HL-60/S4 (cell line): ENCODE results near the gene OR2V1.
"Not testable (repeated sequence)": the region's sequence is repeated elsewhere in the genome, so short reads cannot be mapped to it uniquely, and the experiment has no call there.

Source experiments
- in situ Hi-C: fragments of 300-500 bp; cut with MboI; formaldehyde crosslinking; loops from 2 replicates; pipeline ENCODE4 v1.14.3; 2022; ENCODE audit warnings: low sequenced_read_pairs

OR2V1 gene

GRCh38 chr5:181160152-181160754, 29.3 kb upstream of the OR2V1 start:
- in situ Hi-C loops = no loop called here

DNA sequence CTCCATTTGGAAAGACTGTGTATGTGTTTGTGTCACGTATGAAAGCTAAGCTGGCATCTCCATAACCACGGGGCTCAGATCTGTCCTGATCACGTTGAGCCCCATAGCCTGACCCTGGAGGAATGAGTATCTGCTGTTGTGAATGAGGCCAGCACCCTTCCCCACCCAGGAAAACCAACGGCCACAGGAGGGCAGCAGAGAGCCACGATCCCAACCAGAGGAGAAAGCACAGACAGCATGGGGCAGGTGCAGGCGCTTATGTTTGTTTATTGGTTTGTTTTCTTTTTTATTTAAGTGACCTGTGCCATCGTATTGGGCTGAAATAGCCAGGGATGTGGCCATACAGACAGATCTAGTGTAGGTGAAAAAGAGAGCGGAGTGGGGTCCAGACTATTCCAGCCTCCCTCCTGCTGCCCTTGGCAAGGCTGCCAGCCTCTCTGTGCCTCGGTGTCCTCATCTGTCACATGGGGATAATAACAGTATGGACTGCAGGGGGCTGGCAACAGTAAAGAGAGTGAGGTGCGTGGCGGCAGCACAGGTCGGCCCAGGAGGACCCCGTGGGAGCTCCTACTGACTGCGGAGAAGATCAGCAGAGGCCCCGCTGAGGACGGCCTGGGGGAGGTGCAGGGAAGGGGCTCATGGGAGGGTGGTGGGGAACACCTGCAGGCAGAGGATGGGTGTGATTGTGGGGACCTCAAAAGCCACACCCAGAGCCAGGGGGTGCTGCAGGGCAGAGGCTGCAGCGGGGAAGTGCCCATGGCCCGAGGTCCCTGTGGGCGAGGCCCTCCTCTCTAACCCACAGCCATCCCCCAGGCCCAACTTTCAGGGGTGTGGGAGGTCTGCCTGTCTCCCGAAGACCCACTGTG, 28.6 kb upstream of the OR2V1 start:
- in situ Hi-C loops = no loop called here

GRCh38 chr5:181158869-181159268, 27.9 kb upstream of the OR2V1 start:
- in situ Hi-C loops = no loop called here

- in situ Hi-C loops = no loop called here
Measured at GRCh38 chr5:181156758-181157157, 25.8 kb upstream of the OR2V1 start.

DNA sequence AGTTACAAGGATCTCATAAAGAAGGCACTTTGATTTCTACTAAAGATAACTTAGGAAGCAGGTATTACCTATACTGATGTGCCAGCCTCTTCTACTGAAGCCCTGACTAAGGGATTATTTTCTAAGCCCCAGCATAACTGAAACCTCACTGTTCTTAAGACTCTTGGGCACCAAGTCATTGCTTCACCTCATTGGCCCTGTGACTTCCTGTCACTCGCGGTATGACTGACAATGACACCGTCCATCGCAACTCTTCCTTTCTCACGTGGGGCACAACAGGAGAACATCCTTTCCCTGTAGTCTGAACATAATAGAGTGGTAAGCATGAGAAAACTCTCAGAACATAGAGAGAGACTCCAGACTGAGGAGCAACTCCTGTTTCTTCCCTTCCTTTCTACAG, 22.8 kb upstream of the OR2V1 start:
- in situ Hi-C loops = no loop called here

DNA sequence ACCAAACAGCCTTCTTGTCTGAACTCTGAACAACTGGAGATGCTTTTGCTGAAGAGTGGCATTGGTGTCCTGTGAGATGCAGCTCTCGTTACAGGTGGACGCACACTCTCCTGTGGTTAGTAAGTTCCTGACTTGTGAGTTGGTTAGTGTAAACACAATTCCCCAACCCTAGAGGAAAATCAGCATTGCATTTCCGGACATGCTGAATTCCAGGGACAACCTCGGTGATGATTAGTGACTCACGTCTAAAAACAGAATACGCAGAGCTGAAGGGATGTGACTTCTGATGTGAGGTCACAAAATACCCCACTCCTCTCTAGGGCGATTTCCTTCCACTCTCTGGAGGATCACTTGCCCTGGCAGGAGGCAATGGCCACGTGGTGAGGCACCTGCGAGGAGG, 21.4 kb upstream of the OR2V1 start:
- in situ Hi-C loops = no loop called here

DNA sequence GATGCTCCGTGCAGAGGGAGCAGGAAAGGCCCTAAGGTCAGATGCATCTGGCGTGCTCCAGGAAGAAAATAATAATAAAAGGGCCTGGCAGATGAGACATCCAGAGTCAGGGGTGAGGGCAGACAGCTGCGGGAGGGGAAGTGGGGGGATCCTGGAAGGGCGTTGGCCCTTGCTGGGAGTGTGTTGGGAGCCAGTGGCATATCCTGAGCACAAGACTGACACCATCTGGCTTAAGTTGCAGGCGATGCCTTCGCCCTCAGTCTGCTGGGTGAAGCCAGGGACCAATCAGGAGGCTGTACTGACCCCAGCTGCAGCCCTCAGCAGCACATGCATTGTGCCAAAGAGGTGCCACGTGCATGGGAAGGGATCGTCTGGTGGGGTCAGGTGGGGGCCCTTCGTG, 20.2 kb upstream of the OR2V1 start:
- in situ Hi-C loops = no loop called here

DNA sequence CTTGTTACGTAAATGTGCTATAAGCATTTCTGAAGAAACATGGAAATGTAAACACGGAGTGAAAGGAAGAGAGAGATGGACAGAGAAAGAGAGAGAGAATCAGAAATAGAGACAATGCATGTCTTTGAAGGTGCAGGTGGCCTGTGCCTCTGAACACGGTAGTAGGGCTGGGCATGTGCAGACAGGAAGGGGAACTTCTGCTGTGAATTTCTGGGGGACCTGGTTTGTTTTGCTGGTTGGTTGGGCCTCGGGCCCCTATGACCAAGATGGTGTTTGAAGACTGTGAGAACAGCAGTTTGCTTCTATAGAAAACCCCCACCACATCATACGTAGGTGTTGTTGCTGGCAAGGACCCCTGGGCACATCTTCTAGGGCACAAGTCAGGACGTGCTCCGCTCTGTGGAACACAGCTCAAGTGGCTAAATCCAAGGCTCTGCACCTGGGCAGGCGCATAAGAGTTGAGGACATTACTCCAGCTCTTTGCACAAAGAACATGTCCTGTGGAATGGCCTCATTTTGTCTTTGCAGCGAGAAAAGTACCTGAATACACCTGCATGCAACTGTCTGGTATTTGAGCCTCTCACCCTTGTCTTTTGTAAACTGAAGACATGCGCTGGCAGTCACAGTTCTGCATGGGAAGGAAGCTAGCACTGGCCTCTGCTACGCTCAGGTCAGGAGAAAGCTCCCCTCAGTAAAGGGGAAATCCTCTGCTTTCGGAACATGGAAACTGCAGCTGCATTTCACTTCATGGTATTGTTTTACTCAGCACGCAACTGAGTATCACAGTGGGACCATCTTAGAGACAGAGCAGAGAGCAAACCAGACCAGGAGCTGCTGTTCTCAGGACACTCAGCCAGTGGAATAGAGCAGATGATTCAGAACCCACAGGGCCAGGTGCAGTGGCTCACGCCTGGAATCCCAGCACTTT, 19.1 kb upstream of the OR2V1 start:
- in situ Hi-C loops = no loop called here

- in situ Hi-C loops = no loop called here
Measured at GRCh38 chr5:181149355-181149754, 18.4 kb upstream of the OR2V1 start.

DNA sequence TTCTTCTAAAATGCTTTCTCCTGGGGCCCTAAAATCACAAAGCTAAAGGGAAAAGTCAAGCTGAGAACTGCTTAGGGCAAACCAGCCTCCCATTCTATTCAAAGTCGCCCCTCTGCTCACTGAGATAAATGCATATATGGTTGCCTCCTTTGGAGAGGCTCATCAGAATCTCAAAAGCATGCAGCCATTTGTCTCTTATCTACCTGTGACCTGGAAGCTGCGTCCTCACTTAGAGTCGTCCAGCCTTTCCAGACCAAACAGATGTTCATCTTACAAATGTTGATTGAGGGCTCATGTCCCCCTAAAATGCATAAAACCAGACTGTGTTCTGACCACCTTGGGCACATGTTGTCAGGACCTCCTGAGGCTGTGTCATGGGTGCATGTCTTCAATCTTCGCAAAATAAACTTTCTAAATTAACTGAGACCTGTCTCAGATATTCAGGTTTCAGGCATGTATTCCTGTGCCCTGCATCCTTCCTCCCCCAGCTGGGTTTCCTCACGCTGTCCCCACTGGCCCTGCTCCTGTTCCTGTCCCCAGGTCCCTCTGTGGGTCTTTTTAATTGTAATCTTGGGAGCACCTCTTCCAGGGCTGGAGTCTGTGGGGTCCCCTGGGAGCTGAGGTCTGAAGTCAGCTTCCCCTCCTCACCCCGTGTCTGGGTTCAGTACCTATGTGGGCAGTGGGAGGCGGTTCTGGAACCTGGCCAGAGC, 16.1 kb upstream of the OR2V1 start, which contains the start of gene OR2V2:
OR2V2 (plus strand) TSS at position 660 of the 710 bp plus-strand sequence. CDS start 7,357 bp downstream, outside the sequence.
- in situ Hi-C loops = not testable (repeated sequence)

DNA sequence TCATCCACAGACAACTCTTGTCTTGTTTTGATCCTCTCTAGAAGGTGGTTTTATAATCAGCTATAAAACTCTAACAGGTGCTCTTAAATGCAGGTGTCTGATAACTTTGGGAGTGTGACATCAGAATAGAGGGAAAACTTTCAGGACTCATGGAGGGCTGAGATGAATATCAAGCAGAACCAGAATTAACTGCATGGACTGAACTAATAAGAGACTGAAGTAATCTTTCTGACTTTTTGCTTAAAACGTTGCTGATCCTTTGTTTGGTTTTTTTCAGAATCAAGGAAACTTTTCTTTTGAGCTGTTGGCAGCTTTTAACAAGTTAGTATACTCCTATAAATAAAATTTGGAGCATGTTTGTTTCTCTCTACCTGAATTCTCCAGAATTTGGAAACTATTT, 14.2 kb upstream of the OR2V1 start:
- in situ Hi-C loops = no loop called here

- in situ Hi-C loops = no loop called here
Measured at GRCh38 chr5:181142054-181142453, 11.1 kb upstream of the OR2V1 start.

DNA sequence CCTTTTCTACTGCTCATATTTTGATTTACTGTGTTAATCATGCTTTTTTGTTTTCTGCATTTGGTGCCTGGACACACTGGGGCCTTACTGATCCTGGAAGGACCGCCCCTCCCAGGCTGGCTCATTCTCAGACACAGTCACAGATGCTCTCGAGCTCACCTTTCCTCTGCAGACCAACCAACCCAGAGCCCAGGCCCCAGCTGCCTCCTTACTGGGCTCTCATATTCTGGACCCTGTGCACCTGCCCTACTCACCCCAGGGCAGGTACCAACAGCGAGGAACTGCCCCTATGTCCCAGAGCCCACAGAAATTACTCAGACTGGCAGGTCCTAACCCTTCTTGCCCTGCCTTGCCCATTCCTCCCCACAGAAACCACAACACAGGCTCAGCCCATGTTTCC, 9.8 kb upstream of the OR2V1 start:
- in situ Hi-C loops = no loop called here

GRCh38 chr5:181138258-181138657, 7.3 kb upstream of the OR2V1 start:
- in situ Hi-C loops = no loop called here

- in situ Hi-C loops = no loop called here
Measured at GRCh38 chr5:181136361-181136955, 5.5 kb upstream of the OR2V1 start.

DNA sequence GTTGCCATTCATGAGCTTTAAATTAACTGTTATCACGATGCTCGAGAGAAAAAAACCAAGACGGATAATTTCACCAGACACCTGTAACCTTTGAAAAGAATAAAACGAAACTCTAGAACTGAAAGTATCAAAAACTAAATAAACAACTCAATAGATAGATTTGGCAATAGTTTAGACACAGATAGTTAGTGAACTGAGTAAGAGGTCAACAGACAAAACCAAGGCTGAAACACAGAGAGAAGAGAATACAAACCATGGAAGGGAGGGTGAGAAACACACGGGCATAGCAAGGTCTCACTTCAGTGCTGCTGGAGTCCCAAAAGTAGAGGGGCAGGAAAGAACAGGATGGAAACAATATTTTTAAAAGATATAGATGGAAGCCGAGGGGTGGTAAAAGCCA, 3.3 kb upstream of the OR2V1 start:
- in situ Hi-C loops = no loop called here

DNA sequence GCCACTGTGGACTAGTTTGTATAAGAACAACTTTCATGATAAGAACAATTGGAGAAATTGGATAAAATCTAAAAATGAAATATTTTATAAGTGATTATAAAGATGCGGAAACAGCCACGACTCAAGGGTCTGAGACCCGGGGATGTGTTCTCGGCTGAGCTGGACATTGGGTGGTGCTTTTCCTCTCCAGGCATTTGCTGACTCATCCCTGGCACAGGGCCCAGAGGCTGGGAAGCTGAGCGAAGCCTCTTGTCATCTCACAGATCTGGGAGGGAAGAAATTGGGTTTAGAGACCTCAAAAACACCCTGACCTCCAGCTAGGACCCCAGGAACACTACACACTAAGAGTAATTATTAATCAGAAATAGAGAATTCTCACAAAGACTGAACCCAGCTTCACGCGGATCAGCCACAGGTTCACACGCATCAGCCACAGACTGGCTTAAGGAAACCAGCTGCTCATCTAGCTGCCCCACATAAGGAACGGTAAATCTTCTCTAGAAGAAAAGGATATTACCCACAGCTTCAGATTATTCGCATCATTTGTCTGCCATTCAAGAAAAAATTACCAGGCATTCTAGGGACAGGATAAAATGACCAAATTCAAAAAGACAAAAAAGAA, 2.8 kb upstream of the OR2V1 start:
- in situ Hi-C loops = no loop called here

DNA sequence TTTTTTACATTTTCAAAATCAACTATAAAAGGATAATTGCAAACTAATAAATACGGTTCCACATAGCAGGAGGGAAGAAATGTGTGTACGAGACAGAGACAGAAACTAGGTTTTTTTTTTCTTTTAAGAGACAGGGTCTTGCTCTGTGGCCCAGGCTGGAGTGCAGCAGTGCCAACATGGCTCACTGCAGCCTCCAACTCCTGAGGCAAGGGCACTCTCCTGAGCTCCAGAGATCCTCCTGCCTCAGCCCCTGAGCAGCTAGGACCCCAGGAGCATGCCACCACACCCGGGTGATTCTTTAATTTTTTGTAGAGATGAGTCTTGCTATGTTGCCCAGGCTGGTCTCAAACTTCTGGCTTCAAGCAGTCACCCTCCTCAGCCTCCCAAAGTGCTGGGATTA, 2.1 kb upstream of the OR2V1 start:
- in situ Hi-C loops = no loop called here

- in situ Hi-C loops = no loop called here
Measured at GRCh38 chr5:181131514-181131913, 545 bp upstream of the OR2V1 start.

GRCh38 chr5:181130081-181130480, 888 bp downstream of the OR2V1 start:
- in situ Hi-C loops = not testable (repeated sequence)
